ENCODE data around the gene IL17RC.

DNA sequence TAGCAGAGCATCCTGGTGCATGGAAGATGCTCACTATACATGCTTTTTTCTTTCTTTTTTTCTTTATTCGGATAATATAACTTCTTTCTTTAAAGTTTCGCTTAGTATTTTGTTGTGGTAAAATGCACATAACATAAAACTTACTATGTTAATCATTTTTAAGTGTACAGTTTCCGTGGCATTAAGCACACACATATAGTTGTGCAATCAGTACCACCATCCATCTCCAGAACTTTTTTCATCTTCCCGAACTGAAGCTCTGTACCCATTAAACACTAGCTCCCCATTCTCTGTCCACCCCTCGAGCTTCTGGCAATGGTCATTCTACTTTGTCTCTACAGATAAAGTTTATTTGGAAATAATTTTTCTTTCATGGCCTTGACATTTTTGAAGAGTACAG, 27.5 kb upstream of the IL17RC start:
- TF ChIP-seq, protein P1, sequence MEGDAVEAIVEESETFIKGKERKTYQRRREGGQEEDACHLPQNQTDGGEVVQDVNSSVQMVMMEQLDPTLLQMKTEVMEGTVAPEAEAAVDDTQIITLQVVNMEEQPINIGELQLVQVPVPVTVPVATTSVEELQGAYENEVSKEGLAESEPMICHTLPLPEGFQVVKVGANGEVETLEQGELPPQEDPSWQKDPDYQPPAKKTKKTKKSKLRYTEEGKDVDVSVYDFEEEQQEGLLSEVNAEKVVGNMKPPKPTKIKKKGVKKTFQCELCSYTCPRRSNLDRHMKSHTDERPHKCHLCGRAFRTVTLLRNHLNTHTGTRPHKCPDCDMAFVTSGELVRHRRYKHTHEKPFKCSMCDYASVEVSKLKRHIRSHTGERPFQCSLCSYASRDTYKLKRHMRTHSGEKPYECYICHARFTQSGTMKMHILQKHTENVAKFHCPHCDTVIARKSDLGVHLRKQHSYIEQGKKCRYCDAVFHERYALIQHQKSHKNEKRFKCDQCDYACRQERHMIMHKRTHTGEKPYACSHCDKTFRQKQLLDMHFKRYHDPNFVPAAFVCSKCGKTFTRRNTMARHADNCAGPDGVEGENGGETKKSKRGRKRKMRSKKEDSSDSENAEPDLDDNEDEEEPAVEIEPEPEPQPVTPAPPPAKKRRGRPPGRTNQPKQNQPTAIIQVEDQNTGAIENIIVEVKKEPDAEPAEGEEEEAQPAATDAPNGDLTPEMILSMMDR (IDR thresholded peaks at IDR 0.05 in 8 of 11, conservative IDR thresholded peaks at IDR 0.05 in 3 of 11), result no peak
- TF ChIP-seq POLR2A (IDR thresholded peaks at IDR 0.05) (no peak), POLR2AphosphoS5 (IDR thresholded peaks at IDR 0.05) (no peak)
